K562 (cell line): Measurements from ENCODE around the gene KIRREL1. TPM values are rescaled to one million over a fixed set of nuclear protein-coding genes. Genes with fewer than 3 reads are reported as not detected.

Experiments
- ATAC-seq: fragments of 200-7000 bp; cut with Tn5 transposase; 3 replicates; pipeline ENCODE4 v1.9.1; 2020; ENCODE audit warnings: moderate library complexity
- BruUV-seq: library from RNA; stranded (reverse); fragments of 400-500 nt; replicated peaks from 2 replicates; lab custom pipeline; 2021; lab: Mats Ljungman, UMichigan
- CTCF ChIA-PET: fragments of 300-600 bp; formaldehyde crosslinking; extraction: SDS; loops from one replicate; lab custom pipeline; 2021; ENCODE audit warnings: low intra/inter-chr PET ratio; lab: Yijun Ruan, JAX
- POLR2A ChIA-PET: fragments of 300-600, 350-650 bp; sonication (Branson Sonifier 250); formaldehyde crosslinking; extraction: SDS; loops from one replicate; lab custom pipeline; 2021; ENCODE audit warnings: antibody characterized with exemption, inconsistent platforms; lab: Yijun Ruan, JAX
- DNase-seq, 4 experiments: peaks; one replicate each; pipeline versions ENCODE4 v3.0.0 to v3.0.0-alpha.2; 2011 to 2018; ENCODE audit warnings: low spot score in 3 of 4, mixed read lengths in 3 of 4; ENCODE audit errors: extremely low read depth in 1 of 4
- FAIRE-seq: peaks from 2 replicates; lab custom pipeline; 2011; peaks lifted over from hg19 to GRCh38; lab: Jason Lieb, UNC
- H2AFZ ChIP-seq: 2 replicates; pipeline ENCODE4 v1.6.0; 2011; ENCODE audit warnings: low read depth, low read length, control low read depth, inconsistent platforms
- H3K27ac ChIP-seq: fragments of 200-600 bp; 3 replicates; pipeline ENCODE4 v1.8.0; 2011; ENCODE audit warnings: low read depth, mild to moderate bottlenecking, control low read depth, inconsistent platforms, low read length, moderate library complexity, mixed read lengths; ENCODE audit errors: extremely low read depth
- H3K27me3 ChIP-seq, 2 experiments: fragments of 300-600 bp in 1 of 2; 2 replicates in 1 of 2; 3 replicates in 1 of 2; pipeline versions ENCODE4 v1.6.0 to v1.8.0; 2011; ENCODE audit warnings: inconsistent platforms in 2 of 2, low read length in 2 of 2, mild to moderate bottlenecking in 1 of 2, mixed read lengths in 1 of 2, moderate library complexity in 1 of 2; ENCODE audit not compliant: control insufficient read depth in 2 of 2, insufficient read depth in 2 of 2
- H3K36me3 ChIP-seq: fragments of 300-600 bp; 3 replicates; pipeline ENCODE4 v1.8.0; 2011; ENCODE audit warnings: mild to moderate bottlenecking, low read length, inconsistent platforms; ENCODE audit not compliant: control insufficient read depth, insufficient read depth
- H3K4me1 ChIP-seq, 2 experiments: fragments of 200-600 bp in 1 of 2; replicated peaks in 1 of 2; 2 replicates in 1 of 2; 3 replicates in 1 of 2; pipeline versions ENCODE4 v1.5.1 to v1.8.0; 2011; ENCODE audit warnings: inconsistent platforms in 2 of 2, low read length in 2 of 2, mild to moderate bottlenecking in 1 of 2, mixed read lengths in 1 of 2, moderate library complexity in 1 of 2; ENCODE audit not compliant: control insufficient read depth in 2 of 2, insufficient read depth in 2 of 2
- H3K4me2 ChIP-seq: 2 replicates; pipeline ENCODE4 v1.6.1; 2011; ENCODE audit warnings: low read length, control low read depth, inconsistent platforms, mixed read lengths; ENCODE audit not compliant: insufficient read depth
- H3K4me3 ChIP-seq: fragments of 200-600 bp; sonication (generic), shearing (Covaris generic); 2 replicates; pipeline ENCODE4 v1.5.1; 2016; ENCODE audit warnings: control low read depth, inconsistent platforms
- H3K79me2 ChIP-seq: fragments of 200-600 bp; 3 replicates; pipeline ENCODE4 v1.8.0; 2011; ENCODE audit warnings: low read length, inconsistent platforms; ENCODE audit not compliant: control insufficient read depth, insufficient read depth
- H3K9ac ChIP-seq, 2 experiments: 2 replicates each; pipeline versions ENCODE4 v1.6.0 to v1.6.1; 2011; ENCODE audit warnings: low read depth in 2 of 2, low read length in 2 of 2, control low read depth in 1 of 2, inconsistent platforms in 1 of 2, mild to moderate bottlenecking in 1 of 2, mixed read lengths in 1 of 2; ENCODE audit not compliant: insufficient read depth in 1 of 2
- H3K9me1 ChIP-seq: one replicate; pipeline ENCODE4 v1.6.0; 2011; ENCODE audit warnings: inconsistent platforms, mild to moderate bottlenecking, low read length, moderate library complexity; ENCODE audit not compliant: control insufficient read depth, insufficient read depth
- H3K9me3 ChIP-seq: replicated peaks from 2 replicates; pipeline ENCODE4 v1.5.1; 2011; ENCODE audit warnings: low read depth, low read length, inconsistent platforms; ENCODE audit not compliant: control insufficient read depth, insufficient read depth
- H4K20me1 ChIP-seq: replicated peaks from 2 replicates; pipeline ENCODE4 v1.6.1; 2011; ENCODE audit warnings: low read length, inconsistent platforms, mixed read lengths; ENCODE audit not compliant: control insufficient read depth, insufficient read depth
- ARID2 ChIP-seq: fragments of 450-650 bp; IDR thresholded peaks from 2 replicates; pipeline ENCODE4 v1.6.1; 2017; ENCODE audit warnings: antibody characterized with exemption, mild to moderate bottlenecking
- CEBPG ChIP-seq, 3 experiments: fragments of 200-800 bp in 1 of 3; sonication (Bioruptor generic) in 1 of 3; sonication (generic) in 1 of 3; formaldehyde crosslinking in 1 of 3; IDR thresholded peaks in 2 of 3; conservative IDR thresholded peaks in 1 of 3; 2 replicates each; pipeline versions ENCODE4 v1.6.1 to v1.8.0; 2016 to 2022; ENCODE audit warnings: missing compliant biosample characterization in 2 of 3, missing genetic modification characterization in 2 of 3, mild to moderate bottlenecking in 1 of 3, missing genetic modification reagents in 1 of 3
- MCM5 ChIP-seq: fragments of 450-650 bp; IDR thresholded peaks from 2 replicates; pipeline ENCODE4 v1.6.1; 2016; ENCODE audit warnings: low read depth
- NCOA2 ChIP-seq, 2 experiments: fragments of 450-650 bp; IDR thresholded peaks; 2 replicates each; pipeline ENCODE4 v1.6.1; 2018; ENCODE audit warnings: mild to moderate bottlenecking in 2 of 2, moderate library complexity in 1 of 2; ENCODE audit not compliant: partially characterized antibody in 2 of 2
- THAP12 ChIP-seq: fragments of 250-450 bp; sonication (Bioruptor Pico); IDR thresholded peaks from 2 replicates; pipeline ENCODE4 v1.9.0; 2021; ENCODE audit warnings: mild to moderate bottlenecking, inconsistent platforms
- ZNF24 ChIP-seq: fragments of 450-650 bp; IDR thresholded peaks from 2 replicates; pipeline ENCODE4 v1.6.1; 2016
- ZNF431 ChIP-seq: sonication (generic); formaldehyde crosslinking; IDR thresholded peaks from 2 replicates; pipeline ENCODE4 v1.8.0; 2022; ENCODE audit warnings: mild to moderate bottlenecking, missing genetic modification reagents
- ZNF589 ChIP-seq: fragments of 200-800 bp; sonication (Bioruptor generic); IDR thresholded peaks from 2 replicates; pipeline ENCODE4 v1.6.1; 2016; ENCODE audit warnings: low read depth, missing genetic modification characterization, missing compliant biosample characterization
- WGBS: fragments of 100-300 bp; shearing (Covaris generic); methylation state at CpG from one replicate; pipeline ENCODE4 v1.1.6; 2016; ENCODE audit warnings: low coverage, mixed read lengths; ENCODE audit not compliant: insufficient coverage; ENCODE audit errors: missing lambda C conversion rate; 5-methylcytosine and 5-hydroxymethylcytosine counted together
- in situ Hi-C: fragments of 300-500 bp; cut with MboI; formaldehyde crosslinking; loops from 4 replicates; pipeline ENCODE4 v1.15.0; 2018; ENCODE audit warnings: inconsistent platforms, mixed read lengths
- intact Hi-C: fragments of 100-400 bp; cut with micrococcal nuclease; formaldehyde crosslinking; loops from 2 replicates; pipeline ENCODE4 v1.14.2; 2022
- polyA plus RNA-seq, 8 experiments: library from polyadenylated mRNA; depleted of rRNA in 4 of 8; stranded (reverse) in 5 of 8; unstranded in 3 of 8; fragments of >200 nt; fragmentation: Nextera tagmentation in 2 of 8; fragmentation: Illumina TruSeq in 1 of 8; extraction: Ambion mirVana in 2 of 8; extraction: Trizol in 1 of 8; gene quantifications; 2 replicates each; pipeline versions ENCODE4 v1.2.1 to v1.2.3, GENCODE V29; 2011 to 2014; ENCODE audit warnings: inconsistent platforms in 1 of 8, missing spikeins in 1 of 8
- total RNA-seq, 7 experiments: library from RNA; depleted of rRNA in 6 of 7; stranded (reverse); fragments of >200 nt in 6 of 7; fragmentation: Illumina TruSeq in 2 of 7; extraction: Trizol in 2 of 7; gene quantifications; 2 replicates each; pipeline versions ENCODE4 v1.2.1 to v1.2.3, GENCODE V29; 2011 to 2021; ENCODE audit warnings: low replicate concordance in 1 of 7
- TF ChIP-seq, protein P1 (sequence below): fragments of 450-650 bp; IDR thresholded peaks from 2 replicates; pipeline ENCODE4 v1.6.1; 2014; ENCODE audit warnings: low read depth, mild to moderate bottlenecking, moderate library complexity, borderline replicate concordance
- TF ChIP-seq, protein P2 (sequence below): sonication (generic); formaldehyde crosslinking; IDR thresholded peaks from 2 replicates; pipeline ENCODE4 v1.8.1; 2023; ENCODE audit warnings: mild to moderate bottlenecking, missing genetic modification reagents
- TF ChIP-seq, protein P3 (sequence below): sonication (generic); formaldehyde crosslinking; IDR thresholded peaks from 2 replicates; pipeline ENCODE4 v1.8.0; 2022; ENCODE audit warnings: mild to moderate bottlenecking, low read depth, missing genetic modification reagents

Gene KIRREL1
- total and polyA plus RNA-seq, 9 of the 15 experiments (the other 6 are each of a cell fraction or from before 2014, with no cell fraction given) = under 0.01 to 0.22 (median 0.03) TPM; not detected in 3

DNA sequence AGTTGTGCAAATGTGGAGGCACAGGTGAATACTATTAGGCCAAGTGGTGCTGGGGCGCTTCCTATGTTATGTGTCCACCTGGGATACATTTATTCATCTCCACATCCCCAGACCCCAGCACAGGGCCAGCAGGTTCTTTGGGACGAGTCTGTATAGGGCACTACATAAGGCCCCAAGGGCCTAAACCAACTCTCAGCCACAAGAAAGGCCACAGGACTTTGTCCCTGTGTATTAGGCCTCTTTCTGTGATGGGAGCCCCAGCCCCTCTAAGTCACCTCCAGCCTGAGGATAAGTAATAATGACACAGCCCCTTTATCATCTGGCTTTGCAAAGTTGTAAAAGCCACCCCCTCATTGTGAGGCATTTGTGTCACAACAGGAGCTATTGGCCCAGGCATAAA lies 108.0 kb downstream of the KIRREL1 start:
- Histone ChIP-seq H3K79me2 (no peaks in the 10 kb centered on the region), H3K36me3 (no peaks in the 10 kb centered on the region), H3K4me2 (no peak overlapping the region; the same call in 1 of the 2 replicates), H2AFZ (no peak overlapping the region), H4K20me1 (no peaks in the 10 kb centered on the region), H3K9me3 (no peaks in the 10 kb centered on the region), H3K27me3 (no peaks in the 10 kb centered on the region; a peak in 1 of 5 replicates), H3K9me1 (no peaks in the 10 kb centered on the region), H3K4me1 (peaks cover 0 to 4% of the 10 kb centered on the region in 2 experiments; a peak in 1 of 5 replicates), H3K4me3 (no peak overlapping the region), H3K27ac (no peak overlapping the region; the same call in 2 of the 3 replicates), H3K9ac (no peak overlapping the region)
- no peak for FAIRE-seq
- DNase-seq = no peak
- no peak for TF ChIP-seq THAP12 (CRISPR knock-in tag)
- TF ChIP-seq, protein P1, sequence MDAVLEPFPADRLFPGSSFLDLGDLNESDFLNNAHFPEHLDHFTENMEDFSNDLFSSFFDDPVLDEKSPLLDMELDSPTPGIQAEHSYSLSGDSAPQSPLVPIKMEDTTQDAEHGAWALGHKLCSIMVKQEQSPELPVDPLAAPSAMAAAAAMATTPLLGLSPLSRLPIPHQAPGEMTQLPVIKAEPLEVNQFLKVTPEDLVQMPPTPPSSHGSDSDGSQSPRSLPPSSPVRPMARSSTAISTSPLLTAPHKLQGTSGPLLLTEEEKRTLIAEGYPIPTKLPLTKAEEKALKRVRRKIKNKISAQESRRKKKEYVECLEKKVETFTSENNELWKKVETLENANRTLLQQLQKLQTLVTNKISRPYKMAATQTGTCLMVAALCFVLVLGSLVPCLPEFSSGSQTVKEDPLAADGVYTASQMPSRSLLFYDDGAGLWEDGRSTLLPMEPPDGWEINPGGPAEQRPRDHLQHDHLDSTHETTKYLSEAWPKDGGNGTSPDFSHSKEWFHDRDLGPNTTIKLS = no peak
- TF ChIP-seq, protein P2, sequence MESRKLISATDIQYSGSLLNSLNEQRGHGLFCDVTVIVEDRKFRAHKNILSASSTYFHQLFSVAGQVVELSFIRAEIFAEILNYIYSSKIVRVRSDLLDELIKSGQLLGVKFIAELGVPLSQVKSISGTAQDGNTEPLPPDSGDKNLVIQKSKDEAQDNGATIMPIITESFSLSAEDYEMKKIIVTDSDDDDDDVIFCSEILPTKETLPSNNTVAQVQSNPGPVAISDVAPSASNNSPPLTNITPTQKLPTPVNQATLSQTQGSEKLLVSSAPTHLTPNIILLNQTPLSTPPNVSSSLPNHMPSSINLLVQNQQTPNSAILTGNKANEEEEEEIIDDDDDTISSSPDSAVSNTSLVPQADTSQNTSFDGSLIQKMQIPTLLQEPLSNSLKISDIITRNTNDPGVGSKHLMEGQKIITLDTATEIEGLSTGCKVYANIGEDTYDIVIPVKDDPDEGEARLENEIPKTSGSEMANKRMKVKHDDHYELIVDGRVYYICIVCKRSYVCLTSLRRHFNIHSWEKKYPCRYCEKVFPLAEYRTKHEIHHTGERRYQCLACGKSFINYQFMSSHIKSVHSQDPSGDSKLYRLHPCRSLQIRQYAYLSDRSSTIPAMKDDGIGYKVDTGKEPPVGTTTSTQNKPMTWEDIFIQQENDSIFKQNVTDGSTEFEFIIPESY = no peak
- TF ChIP-seq ZNF24 = no peak
- TF ChIP-seq CEBPG (CRISPR knock-in tag; IDR thresholded peaks at IDR 0.05) = no peak
- no peak for TF ChIP-seq CEBPG (tag; conservative IDR thresholded peaks at IDR 0.05 in 1 of 2, IDR thresholded peaks at IDR 0.05 in 1 of 2)
- no peak for TF ChIP-seq MCM5
- no peak for TF ChIP-seq ZNF431 (CRISPR knock-in tag)
- no peak for TF ChIP-seq ARID2
- TF ChIP-seq, protein P3, sequence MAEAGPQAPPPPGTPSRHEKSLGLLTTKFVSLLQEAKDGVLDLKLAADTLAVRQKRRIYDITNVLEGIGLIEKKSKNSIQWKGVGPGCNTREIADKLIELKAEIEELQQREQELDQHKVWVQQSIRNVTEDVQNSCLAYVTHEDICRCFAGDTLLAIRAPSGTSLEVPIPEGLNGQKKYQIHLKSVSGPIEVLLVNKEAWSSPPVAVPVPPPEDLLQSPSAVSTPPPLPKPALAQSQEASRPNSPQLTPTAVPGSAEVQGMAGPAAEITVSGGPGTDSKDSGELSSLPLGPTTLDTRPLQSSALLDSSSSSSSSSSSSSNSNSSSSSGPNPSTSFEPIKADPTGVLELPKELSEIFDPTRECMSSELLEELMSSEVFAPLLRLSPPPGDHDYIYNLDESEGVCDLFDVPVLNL = no peak
- no peak for TF ChIP-seq NCOA2 (IDR thresholded peaks at IDR 0.05; ENCODE audit: partially characterized antibody in 2 of 2)
- TF ChIP-seq ZNF589 = no peak
- ChIA-PET POLR2A (interaction anchor here (0.6 kb wide), 1 partner anchor 109 kb away, joined by 3 read pairs; no protein-coding TSS in a partner anchor), CTCF (no interaction called here)
- intact Hi-C loops = no loop called here
- BruUV-seq = no TSS peak
- in situ Hi-C loops = no loop called here
- ATAC-seq = no peak
- WGBS = 11% methylated on average over 2 of the region's 2 CpGs
